DMS53 treated with DMSO at 0.1 percent for 48 hours (cell line): ENCODE results near the gene MAN1A2.

Source experiments
- DNase-seq: peaks from one replicate; lab custom pipeline; 2025; ENCODE audit not compliant: unreplicated experiment; lab: John Stamatoyannopoulos, UW

MAN1A2 gene

GRCh38 chr1:117359561-117360289, 7.5 kb upstream of the MAN1A2 start:
- DNase-seq = no peak

DNA sequence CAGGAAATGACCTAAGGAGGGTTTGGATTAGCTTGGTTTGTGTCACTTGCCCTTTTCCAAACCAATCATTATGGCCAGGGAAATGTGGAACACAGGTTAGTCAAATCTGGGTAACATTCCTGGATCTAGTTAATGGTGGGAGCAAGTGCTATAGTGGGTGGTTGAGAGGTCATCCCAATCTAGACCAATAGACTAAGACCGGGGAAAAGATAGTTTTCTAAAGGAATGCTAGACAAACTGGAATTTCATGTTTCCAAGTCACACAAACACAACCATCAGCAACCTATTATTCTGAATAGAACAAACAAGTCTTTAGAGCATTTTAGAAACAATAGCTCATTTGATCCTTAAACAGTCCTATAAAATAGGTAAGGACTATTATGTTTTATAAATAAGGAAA, 4.3 kb upstream of the MAN1A2 start:
- no peak for DNase-seq

DNA sequence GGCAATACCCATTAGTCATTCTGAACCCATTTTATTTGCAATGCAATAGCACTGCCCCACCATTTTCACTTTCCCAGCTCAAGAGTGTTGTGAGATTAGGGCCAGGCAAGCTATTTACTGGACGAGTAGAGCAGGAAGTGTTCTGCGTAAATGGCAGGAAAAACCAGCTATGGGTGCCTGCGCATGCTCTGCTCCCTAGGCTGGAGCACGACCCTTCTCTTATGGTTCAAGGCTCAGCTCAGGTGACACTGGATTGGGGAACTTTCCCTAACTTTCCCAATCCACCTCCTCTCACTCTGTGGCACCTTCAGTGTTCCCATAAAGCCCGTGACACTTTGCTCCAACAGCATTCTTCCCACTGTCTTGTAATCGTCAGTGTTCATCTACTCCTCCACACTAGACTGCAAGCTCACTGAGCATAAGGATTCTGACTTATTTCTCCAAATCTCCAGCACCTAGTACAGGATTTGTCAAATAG, 3.6 kb upstream of the MAN1A2 start:
- DNase-seq = no peak

- no peak for DNase-seq
Measured at GRCh38 chr1:117364240-117364639, 3.0 kb upstream of the MAN1A2 start.

DNA sequence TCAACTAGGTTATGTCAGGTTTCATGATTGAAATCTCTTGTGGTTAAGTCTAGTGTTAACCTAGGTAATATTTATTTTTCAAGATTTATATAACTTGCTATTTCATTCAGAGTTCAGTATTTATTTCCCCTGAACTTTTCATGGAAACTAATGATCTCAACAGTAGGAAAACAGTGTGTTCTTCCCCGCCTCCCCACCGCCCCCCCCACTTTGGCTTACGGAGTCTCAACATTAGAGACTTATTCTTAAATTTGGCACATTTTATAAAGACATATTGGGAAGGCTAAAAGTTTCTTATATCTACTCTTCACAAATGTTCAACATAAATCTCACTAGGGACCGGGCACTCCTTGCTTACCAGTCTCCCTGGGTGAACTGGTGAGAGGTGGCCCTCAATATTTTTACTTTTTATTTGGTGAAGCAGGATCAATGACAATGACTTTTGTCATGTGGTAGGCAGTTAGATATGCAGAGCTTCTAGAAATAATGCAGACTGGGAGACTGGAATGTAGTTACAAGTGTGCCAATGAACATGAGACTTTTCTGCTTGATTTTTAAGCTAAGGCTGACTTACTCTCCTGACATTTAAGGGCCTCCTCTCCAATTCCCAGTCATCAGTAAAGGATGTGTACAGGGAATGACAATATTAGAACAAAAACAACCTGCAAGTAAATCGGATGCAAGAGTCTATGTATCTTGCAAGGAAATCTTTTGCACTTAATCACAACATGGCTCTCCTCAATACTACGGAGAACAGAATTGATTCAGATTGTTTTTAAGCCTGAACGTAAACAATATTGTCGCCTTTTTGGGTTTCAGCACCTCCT, 1.7 kb upstream of the MAN1A2 start:
- DNase-seq = no peak

GRCh38 chr1:117366177-117367045, 838 bp upstream of the MAN1A2 start:
- DNase-seq = no peak

- DNase-seq = no peak
Measured at GRCh38 chr1:117368116-117369108, 1.2 kb downstream of the MAN1A2 start.

GRCh38 chr1:117370071-117370470, 2.8 kb downstream of the MAN1A2 start:
- DNase-seq = no peak

DNA sequence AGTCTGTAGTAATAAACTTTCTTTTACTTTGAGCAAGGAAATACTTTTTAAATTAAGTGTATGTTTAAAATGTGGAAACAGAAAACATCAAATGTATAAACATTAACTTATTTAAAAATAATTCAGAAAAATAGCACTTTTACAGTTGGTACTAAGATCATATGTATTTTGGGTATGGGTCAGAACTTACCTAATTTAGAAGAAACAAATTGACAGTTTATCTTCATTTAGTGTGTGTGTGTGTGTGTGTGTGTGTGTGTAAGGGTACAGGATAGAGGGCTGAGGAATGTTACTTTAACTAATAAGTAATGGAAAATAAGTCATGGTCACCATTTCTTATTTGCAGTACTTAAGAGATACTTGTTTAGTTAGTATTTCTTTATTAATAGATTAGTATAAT, 3.3 kb downstream of the MAN1A2 start:
- no peak for DNase-seq

GRCh38 chr1:117371441-117372151, 4.3 kb downstream of the MAN1A2 start:
- DNase-seq = no peak

GRCh38 chr1:117372863-117373412, 5.7 kb downstream of the MAN1A2 start:
- DNase-seq = no peak

DNA sequence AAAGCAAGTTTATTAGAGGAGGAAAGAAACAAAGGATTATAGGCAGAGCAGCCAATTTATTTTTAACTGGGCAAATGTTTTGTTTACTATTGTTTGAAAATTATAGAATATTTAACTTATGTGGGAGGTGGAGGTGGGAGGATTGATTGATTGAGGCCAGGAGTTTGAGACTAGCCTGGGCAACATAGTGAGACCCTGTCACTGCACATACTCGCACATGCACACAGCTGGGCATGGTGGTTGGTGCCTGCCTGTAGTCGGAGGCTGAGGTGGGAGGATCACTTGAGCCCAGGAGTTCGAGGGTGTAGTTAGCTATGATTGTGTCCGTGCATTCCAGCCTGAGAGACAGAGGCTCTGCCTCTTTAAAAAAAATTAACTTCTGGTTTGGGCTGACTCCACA, 6.7 kb downstream of the MAN1A2 start:
- DNase-seq = no peak

GRCh38 chr1:117375327-117375726, 8.1 kb downstream of the MAN1A2 start:
- DNase-seq = no peak

GRCh38 chr1:117387060-117387633, 19.9 kb downstream of the MAN1A2 start:
- no peak for DNase-seq

GRCh38 chr1:117388328-117388727, 21.1 kb downstream of the MAN1A2 start:
- DNase-seq = no peak

DNA sequence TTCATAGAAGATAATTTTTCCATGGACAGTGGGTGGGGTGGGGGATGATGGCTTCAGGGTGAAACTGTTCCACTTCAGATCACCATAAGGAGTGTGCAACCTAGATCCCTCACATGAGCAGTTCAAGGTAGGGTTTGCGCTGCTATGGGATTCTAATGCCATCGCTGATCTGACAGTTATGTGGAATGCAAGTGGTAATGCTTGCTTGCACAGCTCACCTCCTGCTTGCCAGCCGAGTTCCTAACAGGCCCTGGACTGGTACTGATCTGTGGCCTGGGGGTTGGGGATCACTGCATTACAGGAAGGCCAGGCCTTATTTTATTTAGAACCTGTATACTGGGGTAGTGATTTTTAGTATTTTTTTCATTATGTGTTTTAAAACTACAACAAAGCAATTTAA, 22.0 kb downstream of the MAN1A2 start:
- no peak for DNase-seq

DNA sequence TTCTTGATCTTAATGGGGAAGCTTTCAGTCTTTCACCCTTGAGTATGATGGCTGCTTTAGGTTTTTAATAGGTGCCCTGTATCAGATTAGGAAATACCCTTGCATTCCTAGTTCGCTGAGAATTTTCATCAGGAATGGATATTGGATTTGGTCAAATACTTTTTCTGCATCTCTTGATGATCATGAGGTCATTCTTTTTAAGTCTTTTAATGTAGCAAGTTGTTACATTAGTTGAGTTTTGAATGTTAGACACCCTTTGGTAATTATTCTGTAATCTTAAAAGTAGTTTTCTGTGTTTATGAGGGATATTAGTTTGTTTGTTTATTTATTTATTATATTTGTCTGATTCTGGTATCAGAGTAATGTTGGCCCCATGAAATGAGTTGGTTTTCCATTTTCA, 22.5 kb downstream of the MAN1A2 start:
- no peak for DNase-seq

DNA sequence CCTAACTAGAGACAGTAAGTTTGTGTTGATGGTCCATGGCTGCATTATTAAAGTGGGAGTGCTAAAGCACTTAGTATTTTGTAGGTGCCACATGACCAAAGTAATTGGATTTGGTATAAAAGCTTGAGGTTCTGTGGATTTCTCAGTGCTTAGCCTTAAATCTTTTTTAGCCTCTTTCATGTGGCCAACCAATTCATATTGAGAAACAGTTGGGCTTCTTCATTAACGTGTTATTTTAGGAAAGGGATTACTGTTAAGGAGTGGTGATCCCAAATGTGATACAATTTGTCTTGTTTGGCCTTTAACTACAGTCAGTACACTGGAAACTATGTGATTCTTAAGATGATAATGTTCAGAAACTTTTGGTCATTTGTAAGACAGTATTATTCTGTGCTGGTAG, 25.5 kb downstream of the MAN1A2 start:
- no peak for DNase-seq

DNA sequence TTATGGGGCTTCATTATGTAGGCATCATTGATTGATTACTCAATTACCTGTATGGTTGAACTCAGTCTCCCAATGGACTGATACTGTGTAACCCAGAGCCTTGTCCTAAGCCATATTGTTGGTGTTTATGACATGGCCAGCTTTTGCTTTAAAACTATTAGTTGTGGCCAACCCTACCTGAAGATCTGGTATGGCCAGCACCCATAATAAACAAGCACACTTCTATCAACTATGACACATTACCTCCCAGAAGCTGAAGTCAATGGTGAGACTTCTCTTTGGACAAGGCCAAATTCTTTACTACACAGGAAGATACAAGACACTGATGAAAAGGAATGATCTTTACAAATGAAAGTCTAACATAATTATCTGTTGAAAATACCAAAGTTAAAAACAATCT, 28.8 kb downstream of the MAN1A2 start:
- no peak for DNase-seq
